Measurements from ENCODE around the gene OR8B3.
"Not testable (repeated sequence)": the region's sequence is repeated elsewhere in the genome, so short reads cannot be mapped to it uniquely, and the experiment has no call there.

OR8B3 gene

GRCh38 chr11:124402326-124402922, 3.6 kb upstream of the OR8B3 start:
- no peaks in the 10 kb centered on the region for H3K9me3 Mint-ChIP-seq
- H3K4me1 Mint-ChIP-seq, result no peaks in the 10 kb centered on the region
- no peak overlapping the region for H3K4me3 Mint-ChIP-seq
- no peaks in the 10 kb centered on the region for H3K36me3 Mint-ChIP-seq
- H3K27ac Mint-ChIP-seq, result no peak overlapping the region
- peak; percentile 5 to 65 for DNase-seq (ENCODE audit: low spot score in 2 of 2)
- peak; percentile 75 for ATAC-seq

- H3K36me3 Mint-ChIP-seq; ATAC-seq; H3K9me3 Mint-ChIP-seq; H3K27ac Mint-ChIP-seq; DNase-seq (ENCODE audit: low spot score in 2 of 2); H3K4me1 Mint-ChIP-seq; H3K4me3 Mint-ChIP-seq: not testable (repeated sequence)
These were observed 2.0 kb downstream of the OR8B3 start for GRCh38 chr11:124396847-124397246.

- Mint-ChIP-seq H3K4me1 (no peaks in the 10 kb centered on the region), H3K9me3 (no peaks in the 10 kb centered on the region), H3K27ac (no peak overlapping the region), H3K4me3 (no peak overlapping the region), H3K36me3 (no peaks in the 10 kb centered on the region)
- ATAC-seq, result no peak
- no peak for DNase-seq (ENCODE audit: low spot score in 2 of 2)
These were observed 4.4 kb downstream of the OR8B3 start for GRCh38 chr11:124394408-124394807.

GRCh38 chr11:124384399-124384798, 14.4 kb downstream of the OR8B3 start, which contains the start of gene OR8B2:
Gene OR8B2, minus strand, starts transcription at chr11:124384499. Its CDS starts 1,156 bp downstream, at chr11:124383343.
- H3K9me3 Mint-ChIP-seq, result peaks cover 5% of the 10 kb centered on the region
- no peak within 1 kb of the TSS for H3K27ac Mint-ChIP-seq
- DNase-seq (ENCODE audit: low spot score in 2 of 2) (no peak), ATAC-seq (no peak)
- H3K4me3 Mint-ChIP-seq, result no peak within 1 kb of the TSS
- H3K4me1 Mint-ChIP-seq, result no peaks in the 10 kb centered on the region
- H3K36me3 Mint-ChIP-seq, result no peaks in the 10 kb centered on the region

- H3K27ac Mint-ChIP-seq; H3K4me3 Mint-ChIP-seq; H3K4me1 Mint-ChIP-seq; DNase-seq (ENCODE audit: low spot score in 2 of 2); H3K9me3 Mint-ChIP-seq; ATAC-seq; H3K36me3 Mint-ChIP-seq: not testable (repeated sequence)
These were observed 16.0 kb downstream of the OR8B3 start for GRCh38 chr11:124382857-124383256.

- Mint-ChIP-seq H3K4me3 (no peak overlapping the region), H3K27ac (no peak overlapping the region), H3K9me3 (peaks cover 5% of the 10 kb centered on the region), H3K36me3 (no peaks in the 10 kb centered on the region), H3K4me1 (no peaks in the 10 kb centered on the region)
- no peak for ATAC-seq
- no peak for DNase-seq (ENCODE audit: low spot score in 2 of 2)
These were observed 18.2 kb downstream of the OR8B3 start for GRCh38 chr11:124380585-124380984.

GRCh38 chr11:124376280-124376679, 22.5 kb downstream of the OR8B3 start:
- H3K9me3 Mint-ChIP-seq, result peaks cover 3% of the 10 kb centered on the region
- no peaks in the 10 kb centered on the region for H3K36me3 Mint-ChIP-seq
- DNase-seq (ENCODE audit: low spot score in 2 of 2), result no peak
- no peak overlapping the region for H3K27ac Mint-ChIP-seq
- ATAC-seq, result no peak
- H3K4me3 Mint-ChIP-seq, result no peak overlapping the region
- no peaks in the 10 kb centered on the region for H3K4me1 Mint-ChIP-seq

GRCh38 chr11:124359566-124359965, 39.3 kb downstream of the OR8B3 start:
- no peaks in the 10 kb centered on the region for H3K36me3 Mint-ChIP-seq
- no peak for DNase-seq (ENCODE audit: low spot score in 2 of 2)
- H3K27ac Mint-ChIP-seq, result no peak overlapping the region
- no peak for ATAC-seq
- H3K4me3 Mint-ChIP-seq, result no peak overlapping the region
- H3K4me1 Mint-ChIP-seq, result no peaks in the 10 kb centered on the region
- H3K9me3 Mint-ChIP-seq, result peaks cover 3% of the 10 kb centered on the region

GRCh38 chr11:124346311-124346955, 52.4 kb downstream of the OR8B3 start:
- Mint-ChIP-seq H3K9me3 (peaks cover 6% of the 10 kb centered on the region), H3K4me1 (no peaks in the 10 kb centered on the region), H3K27ac (no peak overlapping the region), H3K4me3 (no peak overlapping the region), H3K36me3 (no peaks in the 10 kb centered on the region)
- no peak for DNase-seq (ENCODE audit: low spot score in 2 of 2)
- no peak for ATAC-seq
